Stomach (tissue), 9 donors: Measurements from ENCODE around the gene COL9A2. TPM values are rescaled to one million over a fixed set of nuclear protein-coding genes. Genes with fewer than 3 reads are reported as not detected.

Experiments
- DNase-seq, 2 donors: peaks; one replicate each; pipeline versions ENCODE4 v3.0.0 to v3.0.0-alpha.2; 2013 to 2019
- H3K27ac ChIP-seq, 5 donors: fragments of 200-600 bp in 4 of 5; sonication (generic) in 4 of 5; one replicate each; pipeline ENCODE4 v1.5.1; 2013 to 2019; ENCODE audit warnings: mild to moderate bottlenecking in 1 of 5, moderate library complexity in 1 of 5
- H3K27me3 ChIP-seq, 3 donors: fragments of 200-600 bp; sonication (generic); one replicate each; pipeline ENCODE4 v1.5.1; 2017 to 2019; ENCODE audit warnings: mixed run types in 1 of 3
- H3K36me3 ChIP-seq, 4 donors: fragments of 200-600 bp; sonication (generic); 1 replicate in 3 of 4; 2 replicates in 1 of 4; pipeline ENCODE4 v1.5.1; 2016 to 2019
- H3K4me1 ChIP-seq, 4 donors: fragments of 200-600 bp; sonication (generic); one replicate each; pipeline ENCODE4 v1.5.1; 2016 to 2019
- H3K4me3 ChIP-seq, 4 donors: fragments of 200-600 bp; sonication (generic) in 3 of 4; one replicate each; pipeline ENCODE4 v1.5.1; 2016 to 2019; ENCODE audit warnings: mild to moderate bottlenecking in 1 of 4
- H3K9me3 ChIP-seq, 4 donors: fragments of 200-600 bp; sonication (generic); one replicate each; pipeline ENCODE4 v1.5.1; 2016 to 2019
- CTCF ChIP-seq, 7 experiments: fragments of 450-650 bp in 4 of 7; fragments of 200-600 bp in 3 of 7; sonication (generic) in 3 of 7; IDR thresholded peaks; one replicate each; pipeline ENCODE4 v1.5.1; 2016 to 2019; ENCODE audit warnings: antibody characterized with exemption in 7 of 7, control low read depth in 2 of 7, mild to moderate bottlenecking in 1 of 7
- EP300 ChIP-seq: sonication (generic); formaldehyde crosslinking; IDR thresholded peaks from one replicate; pipeline ENCODE4 v1.6.1; 2017; ENCODE audit warnings: antibody characterized with exemption
- POLR2A ChIP-seq, 4 donors: fragments of 450-650 bp; IDR thresholded peaks; one replicate each; pipeline ENCODE4 v1.6.1; 2016; ENCODE audit warnings: antibody characterized with exemption in 4 of 4, control low read depth in 2 of 4, mild to moderate bottlenecking in 1 of 4, moderate library complexity in 1 of 4
- POLR2AphosphoS5 ChIP-seq, 3 donors: sonication (generic); formaldehyde crosslinking; IDR thresholded peaks; one replicate each; pipeline ENCODE4 v1.6.1; 2016; ENCODE audit warnings: antibody characterized with exemption in 3 of 3
- WGBS, 5 donors: extraction: QIAGEN DNeasy Blood & Tissue Kit in 3 of 5; methylation state at CpG; one replicate each; pipeline versions ENCODE4 v1.1.5 to v1.1.7; 2013 to 2018; 5-methylcytosine and 5-hydroxymethylcytosine counted together
- intact Hi-C: fragments of 100-400 bp; cut with DNase I; formaldehyde crosslinking; loops from one replicate; pipeline ENCODE4 v1.15.1; 2023; ENCODE audit warnings: low total_unique reads
- polyA plus RNA-seq, 3 donors: library from polyadenylated mRNA; stranded (reverse); fragments of 200-250 nt; gene quantifications; one replicate each; pipeline ENCODE4 v1.2.3, GENCODE V29; 2013
- total RNA-seq, 5 donors: library from RNA; depleted of rRNA; stranded (reverse); fragments of >200 nt; gene quantifications; one replicate each; pipeline versions ENCODE4 v1.1.0 to v1.2.3, GENCODE V29; 2014 to 2016
- donor health status: healthy with polysubstance abuse.
- donor health status: Bipolar disorder and iron deficiency.
- donor health status: healthy.

The COL9A2 gene
- total and polyA plus RNA-seq, 8 donors: 5.7 to 79.0 (median 17.7) TPM

- intact Hi-C loops: no loop called here
- H3K4me3 ChIP-seq: no peak overlapping the region
- H3K36me3 ChIP-seq: peaks cover 0 to 9% (median 4%) of the 10 kb centered on the region in 4 donors
- H3K27me3 ChIP-seq: peaks cover 0 to 16% (median 0%) of the 10 kb centered on the region in 3 donors
- peak overlapping the region in 2 of 5 donors; percentile 13 to 29 for H3K27ac ChIP-seq
- H3K9me3 ChIP-seq: no peaks in the 10 kb centered on the region
- 50 to 87% (median 74%) methylated on average over 2 of the region's 2 CpGs for WGBS, 5 donors
- H3K4me1 ChIP-seq: peaks cover 0 to 13% (median 5%) of the 10 kb centered on the region in 4 donors
- no peak for DNase-seq
- TF ChIP-seq POLR2A (IDR thresholded peaks at IDR 0.05) (no peak), POLR2AphosphoS5 (IDR thresholded peaks at IDR 0.05) (no peak), EP300 (no peak), CTCF (IDR thresholded peaks at IDR 0.05) (no peak)
These were observed 11.2 kb downstream of the COL9A2 start for GRCh38 chr1:40305871-40306270.

GRCh38 chr1:40305451-40305850 is 11.6 kb downstream of the COL9A2 start:
- 45 to 71% (median 58%) methylated on average over 5 of the region's 5 CpGs for WGBS, 5 donors
- TF ChIP-seq CTCF (IDR thresholded peaks at IDR 0.05) (no peak), POLR2AphosphoS5 (IDR thresholded peaks at IDR 0.05) (no peak), EP300 (no peak), POLR2A (IDR thresholded peaks at IDR 0.05) (no peak)
- H3K9me3 ChIP-seq: no peaks in the 10 kb centered on the region
- H3K27ac ChIP-seq: peak overlapping the region in 1 of 5 donors; percentile 29
- H3K4me1 ChIP-seq: peaks cover 0 to 13% (median 5%) of the 10 kb centered on the region in 4 donors
- no peak overlapping the region for H3K4me3 ChIP-seq
- H3K36me3 ChIP-seq: peaks cover 0 to 11% (median 5%) of the 10 kb centered on the region in 4 donors
- peak in 1 of 2 donors; percentile 58 for DNase-seq
- H3K27me3 ChIP-seq: peaks cover 0 to 16% (median 0%) of the 10 kb centered on the region in 3 donors
- intact Hi-C loops: no loop called here

GRCh38 chr1:40303790-40304189 is 13.3 kb downstream of the COL9A2 start:
- 61 to 83% (median 77%) methylated on average over 23 to 33 of the region's 33 CpGs for WGBS, 5 donors
- H3K9me3 ChIP-seq: no peaks in the 10 kb centered on the region
- peaks cover 0 to 13% (median 5%) of the 10 kb centered on the region in 4 donors for H3K4me1 ChIP-seq
- intact Hi-C loops: no loop called here
- H3K36me3 ChIP-seq: peaks cover 0 to 11% (median 5%) of the 10 kb centered on the region in 4 donors
- no peak for DNase-seq
- H3K4me3 ChIP-seq: no peak overlapping the region
- peaks cover 0 to 16% (median 0%) of the 10 kb centered on the region in 3 donors for H3K27me3 ChIP-seq
- TF ChIP-seq EP300 (no peak), POLR2A (IDR thresholded peaks at IDR 0.05) (no peak), POLR2AphosphoS5 (IDR thresholded peaks at IDR 0.05) (no peak), CTCF (IDR thresholded peaks at IDR 0.05) (no peak)
- H3K27ac ChIP-seq: no peak overlapping the region

- intact Hi-C loops: no loop called here
- no peak for TF ChIP-seq POLR2A (IDR thresholded peaks at IDR 0.05)
- TF ChIP-seq EP300: no peak
- TF ChIP-seq CTCF (IDR thresholded peaks at IDR 0.05): no peak
- TF ChIP-seq POLR2AphosphoS5 (IDR thresholded peaks at IDR 0.05): no peak
- Histone ChIP-seq H3K4me3 (no peak overlapping the region), H3K36me3 (peaks cover 0 to 11% (median 5%) of the 10 kb centered on the region in 4 donors), H3K27me3 (peaks cover 0 to 16% (median 0%) of the 10 kb centered on the region in 3 donors), H3K27ac (no peak overlapping the region), H3K9me3 (no peaks in the 10 kb centered on the region), H3K4me1 (peaks cover 0 to 13% (median 5%) of the 10 kb centered on the region in 4 donors)
- WGBS, 5 donors: 78 to 89% (median 86%) methylated on average over 22 to 38 of the region's 38 CpGs
- no peak for DNase-seq
These were observed 13.9 kb downstream of the COL9A2 start for GRCh38 chr1:40303051-40303771.
